ENCODE data around the gene PLEKHM3.

PLEKHM3 gene

DNA sequence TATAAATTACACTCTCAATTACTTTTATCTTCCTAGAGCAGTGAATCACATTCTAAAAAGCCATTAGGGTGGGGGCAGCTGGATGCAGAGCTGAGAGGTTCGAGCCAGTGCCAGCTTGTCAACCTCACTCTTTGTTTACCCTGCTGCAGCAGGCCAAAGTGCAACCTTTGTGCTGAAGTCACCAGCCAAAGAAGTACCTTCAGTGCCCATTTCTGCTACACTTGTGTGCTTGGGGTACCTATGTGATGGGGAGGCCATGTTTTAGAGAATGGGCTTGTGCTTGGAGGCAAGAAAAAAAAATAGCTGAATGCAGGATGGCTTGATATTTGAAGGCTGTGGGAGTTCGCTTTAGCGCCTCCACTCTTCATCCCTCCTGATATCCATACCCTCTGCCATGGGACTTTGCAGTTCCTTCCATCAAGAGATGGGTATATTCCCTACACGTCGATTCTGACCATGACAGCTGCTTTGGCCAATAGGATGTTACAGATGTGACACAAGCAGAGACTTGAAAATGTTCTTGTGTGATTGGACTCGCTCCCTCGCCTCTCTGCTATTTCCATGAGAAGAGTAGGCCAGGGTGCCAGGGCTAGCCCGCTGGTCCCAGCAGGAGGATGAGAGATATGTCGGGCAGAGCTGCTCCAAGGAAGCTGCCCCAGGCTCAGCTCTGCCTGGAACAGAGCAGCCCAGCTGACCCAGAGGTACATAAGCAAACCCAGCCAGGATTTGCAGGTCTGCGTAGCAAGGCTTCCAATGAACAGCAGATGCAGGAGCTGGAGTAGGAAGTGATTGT lies 242.9 kb downstream of the PLEKHM3 start:
- DNase-seq (ENCODE audit: low read depth in 2 of 2) = no peak
- H3K4me3 ChIP-seq (replicated peaks in 1 of 2; ENCODE audit: low read depth in 2 of 2, low read length in 2 of 2) = no peak overlapping the region
- no peak for TF ChIP-seq CTCF (IDR thresholded peaks at IDR 0.05; ENCODE audit: low read depth, low read length)

DNA sequence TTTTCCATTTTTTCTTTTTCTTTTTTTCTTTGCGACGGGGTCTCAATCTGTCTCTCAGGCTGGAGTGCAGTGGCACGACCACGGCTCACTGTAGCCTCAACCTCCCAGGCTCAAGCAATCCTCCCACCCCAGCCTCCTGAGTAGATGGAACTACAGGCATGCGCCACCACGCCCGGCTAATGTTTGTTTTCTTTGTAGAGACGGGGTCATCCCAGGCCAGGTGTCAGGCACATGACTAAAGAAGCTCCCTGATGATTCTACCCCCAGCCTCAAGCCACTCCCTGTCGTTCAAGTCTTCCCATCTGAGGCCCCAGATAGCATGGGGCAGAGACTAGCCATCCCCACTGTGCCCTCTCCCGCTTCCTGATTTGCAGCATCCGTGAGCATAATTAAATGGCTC lies 245.8 kb downstream of the PLEKHM3 start:
- no peak for DNase-seq (ENCODE audit: low read depth in 2 of 2)
- no peak overlapping the region for H3K4me3 ChIP-seq (replicated peaks in 1 of 2; ENCODE audit: low read depth in 2 of 2, low read length in 2 of 2)
- TF ChIP-seq CTCF (IDR thresholded peaks at IDR 0.05; ENCODE audit: low read depth, low read length) = no peak

DNA sequence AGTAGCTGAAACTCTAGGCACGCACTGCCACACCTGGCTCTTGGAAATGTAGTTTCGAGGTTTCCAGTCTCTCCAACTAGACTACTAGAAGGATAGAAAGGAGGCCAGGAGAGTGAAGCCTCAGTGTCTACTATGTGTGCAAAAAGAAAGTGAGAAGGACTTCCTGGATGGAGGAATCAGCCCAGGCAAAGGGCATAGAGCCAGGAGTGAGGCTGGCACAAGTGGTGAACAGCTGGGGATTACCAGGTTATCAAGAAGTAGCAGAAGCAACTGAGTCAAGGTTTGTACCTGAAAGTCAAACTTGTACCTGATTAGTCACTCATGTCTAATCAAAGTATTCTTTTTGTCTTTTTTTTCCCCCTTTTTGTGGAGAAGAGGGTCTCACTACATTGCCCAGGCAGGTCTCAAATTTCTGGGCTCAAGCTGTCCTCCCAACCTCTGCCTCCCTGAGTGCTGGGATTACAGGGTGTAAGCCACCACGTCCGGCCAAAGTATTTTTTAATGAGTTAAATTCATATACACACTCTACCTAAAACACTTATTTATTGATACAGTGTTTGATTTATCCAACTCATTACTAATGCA lies 246.9 kb downstream of the PLEKHM3 start:
- H3K4me3 ChIP-seq (replicated peaks in 1 of 2; ENCODE audit: low read depth in 2 of 2, low read length in 2 of 2) = no peak overlapping the region
- no peak for TF ChIP-seq CTCF (IDR thresholded peaks at IDR 0.05; ENCODE audit: low read depth, low read length)
- DNase-seq (ENCODE audit: low read depth in 2 of 2) = no peak

DNA sequence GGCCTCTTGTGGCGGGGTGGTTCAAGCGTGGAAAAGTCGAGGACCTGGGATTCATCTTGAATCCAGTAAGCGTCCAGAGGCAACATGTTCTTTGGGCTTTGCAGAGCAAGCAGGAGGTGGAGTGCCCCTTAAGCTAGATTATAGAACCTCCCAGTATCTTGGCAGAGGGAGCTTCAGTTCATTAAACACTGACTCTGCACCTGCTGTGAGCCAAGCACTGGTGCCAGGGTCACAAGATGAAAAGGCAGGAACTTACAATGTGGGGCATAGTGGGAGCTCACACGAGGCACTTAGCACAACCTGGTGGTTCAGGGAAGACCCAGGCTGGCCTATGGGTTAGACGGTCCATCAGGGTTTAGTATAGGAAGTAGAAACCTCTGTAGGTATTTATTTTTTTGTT lies 248.2 kb downstream of the PLEKHM3 start:
- H3K4me3 ChIP-seq (replicated peaks in 1 of 2; ENCODE audit: low read depth in 2 of 2, low read length in 2 of 2) = no peak overlapping the region
- TF ChIP-seq CTCF (IDR thresholded peaks at IDR 0.05; ENCODE audit: low read depth, low read length) = no peak
- DNase-seq (ENCODE audit: low read depth in 2 of 2) = no peak

- no peak overlapping the region for H3K4me3 ChIP-seq (replicated peaks in 1 of 2; ENCODE audit: low read depth in 2 of 2, low read length in 2 of 2)
- no peak for TF ChIP-seq CTCF (IDR thresholded peaks at IDR 0.05; ENCODE audit: low read depth, low read length)
- no peak for DNase-seq (ENCODE audit: low read depth in 2 of 2)
Observed at GRCh38 chr2:207775473-207775872, 249.9 kb downstream of the PLEKHM3 start.

DNA sequence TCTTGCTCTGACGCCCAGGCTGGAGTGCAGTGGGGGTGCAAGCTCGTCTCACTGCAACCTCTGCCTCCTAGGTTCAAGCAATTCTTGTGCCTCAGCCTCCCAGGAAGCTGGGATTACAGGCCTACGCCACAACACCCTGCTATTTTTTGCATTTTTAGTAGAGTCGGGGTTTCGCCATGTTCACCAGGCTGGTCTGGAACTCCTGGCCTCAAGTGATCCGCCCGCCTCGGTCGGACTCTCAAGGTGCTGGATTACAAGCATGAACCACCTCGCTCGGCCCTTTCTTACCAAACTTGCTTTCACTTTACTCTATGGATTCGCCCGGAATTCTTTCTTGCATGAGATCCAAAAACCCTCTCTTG lies 252.5 kb downstream of the PLEKHM3 start:
- H3K4me3 ChIP-seq (replicated peaks in 1 of 2; ENCODE audit: low read depth in 2 of 2, low read length in 2 of 2) = no peak overlapping the region
- no peak for DNase-seq (ENCODE audit: low read depth in 2 of 2)
- no peak for TF ChIP-seq CTCF (IDR thresholded peaks at IDR 0.05; ENCODE audit: low read depth, low read length)
